Adrenal gland (tissue), 5 donors: ENCODE measurements around the gene SLC22A6.

Source experiments
- POLR2A ChIP-seq, 2 donors: fragments of 450-650 bp; IDR thresholded peaks; one replicate each; pipeline ENCODE4 v1.6.1; 2017; ENCODE audit warnings: antibody characterized with exemption in 2 of 2, mild to moderate bottlenecking in 2 of 2, moderate library complexity in 1 of 2
- TF ChIP-seq, protein P1 (sequence below), 6 experiments: fragments of 450-650 bp in 4 of 6; fragments of 200-600 bp in 2 of 6; sonication (generic) in 1 of 6; IDR thresholded peaks; 1 replicate in 5 of 6; 2 replicates in 1 of 6; pipeline versions ENCODE4 v1.5.1 to v1.8.0; 2016 to 2021; ENCODE audit warnings: antibody characterized with exemption in 6 of 6, mild to moderate bottlenecking in 2 of 6, moderate library complexity in 1 of 6
- donor health status: DM: no; HTN: no; CAD: no.

- TF ChIP-seq, protein P1, sequence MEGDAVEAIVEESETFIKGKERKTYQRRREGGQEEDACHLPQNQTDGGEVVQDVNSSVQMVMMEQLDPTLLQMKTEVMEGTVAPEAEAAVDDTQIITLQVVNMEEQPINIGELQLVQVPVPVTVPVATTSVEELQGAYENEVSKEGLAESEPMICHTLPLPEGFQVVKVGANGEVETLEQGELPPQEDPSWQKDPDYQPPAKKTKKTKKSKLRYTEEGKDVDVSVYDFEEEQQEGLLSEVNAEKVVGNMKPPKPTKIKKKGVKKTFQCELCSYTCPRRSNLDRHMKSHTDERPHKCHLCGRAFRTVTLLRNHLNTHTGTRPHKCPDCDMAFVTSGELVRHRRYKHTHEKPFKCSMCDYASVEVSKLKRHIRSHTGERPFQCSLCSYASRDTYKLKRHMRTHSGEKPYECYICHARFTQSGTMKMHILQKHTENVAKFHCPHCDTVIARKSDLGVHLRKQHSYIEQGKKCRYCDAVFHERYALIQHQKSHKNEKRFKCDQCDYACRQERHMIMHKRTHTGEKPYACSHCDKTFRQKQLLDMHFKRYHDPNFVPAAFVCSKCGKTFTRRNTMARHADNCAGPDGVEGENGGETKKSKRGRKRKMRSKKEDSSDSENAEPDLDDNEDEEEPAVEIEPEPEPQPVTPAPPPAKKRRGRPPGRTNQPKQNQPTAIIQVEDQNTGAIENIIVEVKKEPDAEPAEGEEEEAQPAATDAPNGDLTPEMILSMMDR (IDR thresholded peaks at IDR 0.05): no peak
- no peak for TF ChIP-seq POLR2A (IDR thresholded peaks at IDR 0.05)
Measured at GRCh38 chr11:62926680-62927455, 57.9 kb downstream of the SLC22A6 start.
